Esophagus (tissue), 2 donors: ENCODE data around the gene TFAP2E. TPM values are rescaled to one million over a fixed set of nuclear protein-coding genes. Genes with fewer than 3 reads are reported as not detected.
A peak's percentile ranks its signal among the peaks of the same experiment; 100 is the strongest.

Source experiments
- H3K27ac ChIP-seq, 2 donors: one replicate each; pipeline ENCODE4 v1.5.1; 2013; ENCODE audit warnings: low read depth in 2 of 2, mild to moderate bottlenecking in 2 of 2, inconsistent platforms in 1 of 2, low read length in 1 of 2, moderate library complexity in 1 of 2
- H3K27me3 ChIP-seq, 2 donors: one replicate each; pipeline ENCODE4 v1.6.1; 2013; ENCODE audit warnings: low read length in 2 of 2, control low read depth in 1 of 2, mild to moderate bottlenecking in 1 of 2; ENCODE audit not compliant: insufficient read depth in 2 of 2, control insufficient read depth in 1 of 2
- H3K36me3 ChIP-seq, 2 donors: one replicate each; pipeline ENCODE4 v1.6.1; 2013; ENCODE audit warnings: low read length in 1 of 2; ENCODE audit not compliant: control insufficient read depth in 2 of 2, insufficient read depth in 2 of 2
- H3K4me1 ChIP-seq, 2 donors: one replicate each; pipeline ENCODE4 v1.6.1; 2013; ENCODE audit warnings: low read length in 1 of 2; ENCODE audit not compliant: control insufficient read depth in 2 of 2, insufficient read depth in 2 of 2
- H3K4me3 ChIP-seq, 2 donors: one replicate each; pipeline ENCODE4 v1.5.1; 2013; ENCODE audit warnings: low read length in 2 of 2, mild to moderate bottlenecking in 2 of 2, low read depth in 1 of 2, moderate library complexity in 1 of 2
- H3K9me3 ChIP-seq, 2 donors: one replicate each; pipeline ENCODE4 v1.6.1; 2013; ENCODE audit warnings: mild to moderate bottlenecking in 2 of 2, low read depth in 1 of 2, low read length in 1 of 2, moderate library complexity in 1 of 2; ENCODE audit not compliant: control insufficient read depth in 2 of 2, insufficient read depth in 1 of 2
- WGBS, 2 donors: extraction: QIAGEN DNeasy Blood & Tissue Kit; methylation state at CpG; one replicate each; pipeline ENCODE4 v1.1.7; 2013; 5-methylcytosine and 5-hydroxymethylcytosine counted together
- polyA plus RNA-seq, 2 donors: library from polyadenylated mRNA; stranded (reverse); fragments of 200-250 nt; gene quantifications; one replicate each; pipeline ENCODE4 v1.2.3, GENCODE V29; 2013
- donor health status: healthy with polysubstance abuse.
- donor health status: Bipolar disorder and iron deficiency.

Gene TFAP2E
- polyA plus RNA-seq, 2 donors = 0.87 to 1.0 TPM

DNA sequence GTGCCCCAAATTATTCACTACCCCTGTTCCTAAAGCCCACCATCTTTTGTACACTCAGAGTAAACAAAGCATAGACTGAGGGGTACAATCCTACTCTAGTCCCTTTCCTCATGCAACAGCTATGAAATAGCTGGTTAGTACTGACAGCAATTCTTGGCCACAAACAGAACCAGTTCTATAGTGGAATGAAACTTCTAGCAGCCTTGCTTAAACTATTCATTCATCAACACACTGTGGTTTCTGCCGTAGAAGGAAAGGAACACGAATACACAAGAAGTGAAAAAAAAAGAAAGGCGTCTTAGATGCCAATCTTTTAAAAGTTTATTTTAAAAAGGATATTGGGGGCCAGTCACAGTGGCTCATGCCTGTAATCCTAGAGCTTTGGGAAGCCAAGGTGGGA, 58.3 kb downstream of the TFAP2E start:
- H3K4me1 ChIP-seq = no peaks in the 10 kb centered on the region
- peaks cover 3 to 11% of the 10 kb centered on the region in 2 donors for H3K36me3 ChIP-seq
- 87 to 89% methylated on average over 3 of the region's 3 CpGs for WGBS, 2 donors
- no peaks in the 10 kb centered on the region for H3K27me3 ChIP-seq
- H3K27ac ChIP-seq = no peak overlapping the region
- H3K9me3 ChIP-seq = no peaks in the 10 kb centered on the region
- H3K4me3 ChIP-seq = no peak overlapping the region

DNA sequence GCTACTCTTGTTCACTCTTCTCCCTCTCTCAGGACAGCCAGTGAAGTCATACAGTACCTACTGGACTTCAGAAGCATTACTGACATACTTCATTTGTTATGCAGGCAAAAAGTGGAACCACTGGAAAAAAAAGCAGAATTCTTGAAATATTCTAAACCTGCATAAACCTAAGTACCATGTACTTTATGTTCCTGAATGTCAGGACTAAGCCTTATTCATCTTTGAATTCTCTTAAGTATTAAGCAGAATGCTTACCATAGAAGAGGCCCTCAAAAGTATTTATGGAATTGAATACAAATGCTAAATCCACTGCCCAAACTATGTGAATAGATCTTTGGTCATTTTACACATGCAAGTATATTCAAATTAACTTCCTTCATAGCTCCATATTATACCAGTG, 60.4 kb downstream of the TFAP2E start:
- Histone ChIP-seq H3K27me3 (no peaks in the 10 kb centered on the region), H3K9me3 (no peaks in the 10 kb centered on the region), H3K4me3 (no peak overlapping the region), H3K4me1 (no peaks in the 10 kb centered on the region), H3K36me3 (peaks cover 3 to 8% of the 10 kb centered on the region in 2 donors), H3K27ac (no peak overlapping the region)

DNA sequence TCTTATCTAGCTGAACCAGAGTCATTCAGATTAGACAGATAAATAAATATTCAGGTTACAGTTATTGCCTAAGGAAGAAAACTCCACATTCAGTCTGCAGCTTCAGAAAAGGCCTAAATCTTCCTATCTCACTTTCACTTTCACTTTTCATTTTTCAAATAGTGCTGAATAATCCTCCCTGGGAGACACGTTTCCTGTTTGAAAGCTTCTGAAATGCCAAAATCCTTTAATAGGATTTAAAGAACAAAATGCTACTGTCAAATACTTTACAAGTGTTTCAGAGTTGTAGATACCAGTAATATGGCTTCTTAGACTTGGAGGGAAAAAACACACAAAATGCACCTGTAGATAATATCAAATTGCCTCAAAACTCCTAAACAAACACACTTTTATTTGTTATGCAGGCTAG, 64.3 kb downstream of the TFAP2E start:
- Histone ChIP-seq H3K4me3 (peak overlapping the region in 1 of 2 donors; percentile 43), H3K9me3 (no peaks in the 10 kb centered on the region), H3K27ac (no peak overlapping the region), H3K4me1 (peaks cover 0 to under 1% of the 10 kb centered on the region in 2 donors), H3K27me3 (no peaks in the 10 kb centered on the region), H3K36me3 (peaks cover 0 to 3% of the 10 kb centered on the region in 2 donors)
- 0 to 2% methylated on average over 1 of the region's 1 CpG for WGBS, 2 donors

DNA sequence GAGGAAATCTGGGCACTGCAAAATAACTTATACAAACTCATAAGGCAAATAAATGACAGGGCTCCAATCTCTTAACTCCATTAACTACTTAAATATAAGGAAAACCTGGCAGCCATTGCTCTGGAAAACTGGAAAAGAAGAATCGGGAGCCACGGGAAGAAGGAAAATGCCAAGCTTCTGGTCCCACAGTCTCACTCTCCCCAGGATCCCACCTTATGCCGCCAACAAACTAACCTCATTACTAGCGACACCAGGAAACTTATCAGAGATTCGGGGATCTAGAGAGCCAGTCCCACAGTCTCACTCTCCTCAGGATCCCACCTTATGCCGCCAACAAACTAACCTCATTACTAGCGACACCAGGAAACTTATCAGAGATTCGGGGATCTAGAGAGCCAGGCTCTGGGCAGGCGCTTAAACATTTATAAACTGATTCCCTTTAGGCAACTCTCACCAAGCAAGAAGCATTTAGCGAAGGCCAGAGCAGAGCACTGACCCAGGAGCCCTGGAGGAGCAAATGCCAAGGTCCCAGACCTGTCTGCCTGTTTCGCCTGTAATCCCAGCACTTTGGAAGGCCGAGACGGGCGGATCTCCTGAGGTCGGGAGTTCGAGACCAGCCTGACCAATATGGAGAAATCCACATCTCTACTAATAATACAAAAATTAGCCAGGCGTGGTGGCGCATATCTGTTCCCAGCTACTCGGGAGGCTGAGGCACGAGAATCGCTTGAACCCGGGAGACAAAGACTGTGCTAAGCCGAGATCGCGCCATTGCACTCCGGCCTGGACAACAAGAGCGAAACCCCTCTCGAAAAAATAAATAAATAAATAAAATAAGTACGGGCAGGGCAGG, 67.5 kb downstream of the TFAP2E start:
- peak overlapping the region; percentile 96 to 97 for H3K27ac ChIP-seq

DNA sequence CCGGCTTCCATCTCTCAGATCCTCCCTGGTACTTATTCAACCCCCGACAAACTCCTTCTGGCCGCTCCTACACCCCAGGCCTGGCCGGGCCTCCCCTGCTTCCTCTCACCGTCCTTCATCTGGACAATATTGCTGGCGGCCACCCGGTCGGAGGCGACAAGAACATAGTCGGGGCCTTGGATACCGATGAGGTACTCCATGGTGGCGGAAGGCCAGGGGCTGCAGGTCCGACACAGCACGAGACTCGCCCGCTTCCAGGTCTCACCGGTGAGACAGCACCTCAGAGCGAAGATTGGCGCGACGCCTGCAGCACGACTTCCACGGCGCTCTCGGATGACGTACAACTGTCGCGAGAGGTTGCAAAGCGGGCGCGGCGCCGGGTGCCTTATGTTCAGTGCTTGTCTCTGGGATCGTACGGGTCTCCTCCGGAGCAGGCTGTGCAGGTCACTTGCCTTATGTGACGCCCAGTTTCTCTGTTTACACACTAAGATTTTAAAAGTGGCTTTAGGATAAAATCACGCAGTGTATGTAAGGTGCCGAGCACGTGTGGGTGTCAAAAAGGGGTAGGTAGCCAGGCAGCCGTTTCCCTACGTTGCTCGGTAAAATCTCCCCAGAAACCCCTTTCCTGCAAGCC, 68.2 kb downstream of the TFAP2E start, which contains the start of gene PSMB2:
PSMB2 (minus strand) TSS at position 294 of the 634 bp plus-strand sequence; CDS start at position 200, 94 bp downstream.
- H3K36me3 ChIP-seq = no peaks in the 10 kb centered on the region
- WGBS, 2 donors = 0 to 1% methylated on average over 43 of the region's 43 CpGs
- H3K27ac ChIP-seq = peak within 1 kb of the TSS; percentile 96 to 97
- H3K4me3 ChIP-seq = peak within 1 kb of the TSS; percentile 85 to 96
- peaks cover 0 to 2% of the 10 kb centered on the region in 2 donors for H3K4me1 ChIP-seq
- H3K9me3 ChIP-seq = no peaks in the 10 kb centered on the region
- no peaks in the 10 kb centered on the region for H3K27me3 ChIP-seq

More for the DNA sequence above, 67.5 kb downstream of the TFAP2E start:
- peaks cover 0 to 2% of the 10 kb centered on the region in 2 donors for H3K4me1 ChIP-seq
- 16% methylated on average over 29 of the region's 29 CpGs for WGBS, 2 donors
- H3K36me3 ChIP-seq = no peaks in the 10 kb centered on the region
- no peaks in the 10 kb centered on the region for H3K27me3 ChIP-seq
- H3K9me3 ChIP-seq = no peaks in the 10 kb centered on the region
- peak overlapping the region; percentile 85 to 96 for H3K4me3 ChIP-seq

GRCh38 chr1:35642471-35642955, 69.4 kb downstream of the TFAP2E start:
- Histone ChIP-seq H3K4me3 (peak overlapping the region in 1 of 2 donors; percentile 96), H3K36me3 (no peaks in the 10 kb centered on the region), H3K9me3 (no peaks in the 10 kb centered on the region), H3K27ac (no peak overlapping the region), H3K27me3 (no peaks in the 10 kb centered on the region), H3K4me1 (peaks cover 0 to 2% of the 10 kb centered on the region in 2 donors)
- WGBS, 2 donors = 34 to 37% methylated on average over 14 of the region's 14 CpGs

- H3K4me3 ChIP-seq = no peak overlapping the region
- peaks cover 0 to 2% of the 10 kb centered on the region in 2 donors for H3K4me1 ChIP-seq
- 28 to 41% methylated on average over 2 of the region's 2 CpGs for WGBS, 2 donors
- no peak overlapping the region for H3K27ac ChIP-seq
- no peaks in the 10 kb centered on the region for H3K27me3 ChIP-seq
- H3K9me3 ChIP-seq = no peaks in the 10 kb centered on the region
- H3K36me3 ChIP-seq = no peaks in the 10 kb centered on the region
Measured at GRCh38 chr1:35644204-35644603, 71.1 kb downstream of the TFAP2E start.

Other genes starting within 250 kb of the TFAP2E start
- gene KIAA0319L, start 15.9 kb upstream of the TFAP2E start, polyA plus RNA-seq = 10 to 100 TPM; 12.8 to 16.7 TPM
- 1 to 10 TPM; 4.6 to 8.3 TPM for gene NCDN, start 15.5 kb upstream of the TFAP2E start, polyA plus RNA-seq
- 10 to 100 TPM; 29.7 to 42.5 TPM for gene PSMB2, start 68.2 kb downstream of the TFAP2E start, polyA plus RNA-seq
- gene C1orf216, start 145.6 kb downstream of the TFAP2E start, polyA plus RNA-seq = 1 to 10 TPM in 1 of 2 donors, under 1 TPM in 1; 0.94 to 2.4 TPM
- 1 to 10 TPM in 1 of 2 donors, under 1 TPM in 1; 0.94 to 1.9 TPM for gene CLSPN, start 196.7 kb downstream of the TFAP2E start, polyA plus RNA-seq
- 1 to 10 TPM; 5.5 to 9.1 TPM for gene AGO4, start 234.7 kb downstream of the TFAP2E start, polyA plus RNA-seq